Tibial nerve (tissue), 3 donors: ENCODE results near the gene CDKN1A.

Experiments
- POLR2A ChIP-seq, 2 donors: fragments of 450-650 bp; IDR thresholded peaks; one replicate each; pipeline ENCODE4 v1.6.1; 2017; ENCODE audit warnings: antibody characterized with exemption in 2 of 2, mild to moderate bottlenecking in 2 of 2, moderate library complexity in 2 of 2
- TF ChIP-seq, protein P1 (sequence below), 5 experiments: fragments of 200-600 bp in 3 of 5; fragments of 450-650 bp in 2 of 5; sonication (generic) in 3 of 5; IDR thresholded peaks; one replicate each; pipeline ENCODE4 v1.5.1; 2016 to 2019; ENCODE audit warnings: antibody characterized with exemption in 5 of 5, mild to moderate bottlenecking in 3 of 5, moderate library complexity in 2 of 5

GRCh38 chr6:36731622-36732310, 53.3 kb downstream of the CDKN1A start:
- TF ChIP-seq, protein P1, sequence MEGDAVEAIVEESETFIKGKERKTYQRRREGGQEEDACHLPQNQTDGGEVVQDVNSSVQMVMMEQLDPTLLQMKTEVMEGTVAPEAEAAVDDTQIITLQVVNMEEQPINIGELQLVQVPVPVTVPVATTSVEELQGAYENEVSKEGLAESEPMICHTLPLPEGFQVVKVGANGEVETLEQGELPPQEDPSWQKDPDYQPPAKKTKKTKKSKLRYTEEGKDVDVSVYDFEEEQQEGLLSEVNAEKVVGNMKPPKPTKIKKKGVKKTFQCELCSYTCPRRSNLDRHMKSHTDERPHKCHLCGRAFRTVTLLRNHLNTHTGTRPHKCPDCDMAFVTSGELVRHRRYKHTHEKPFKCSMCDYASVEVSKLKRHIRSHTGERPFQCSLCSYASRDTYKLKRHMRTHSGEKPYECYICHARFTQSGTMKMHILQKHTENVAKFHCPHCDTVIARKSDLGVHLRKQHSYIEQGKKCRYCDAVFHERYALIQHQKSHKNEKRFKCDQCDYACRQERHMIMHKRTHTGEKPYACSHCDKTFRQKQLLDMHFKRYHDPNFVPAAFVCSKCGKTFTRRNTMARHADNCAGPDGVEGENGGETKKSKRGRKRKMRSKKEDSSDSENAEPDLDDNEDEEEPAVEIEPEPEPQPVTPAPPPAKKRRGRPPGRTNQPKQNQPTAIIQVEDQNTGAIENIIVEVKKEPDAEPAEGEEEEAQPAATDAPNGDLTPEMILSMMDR (IDR thresholded peaks at IDR 0.05): no peak
- no peak for TF ChIP-seq POLR2A (IDR thresholded peaks at IDR 0.05)
